ENCODE data around the gene SLC6A13. TPM values are rescaled to one million over a fixed set of nuclear protein-coding genes. Genes with fewer than 3 reads are reported as not detected.

The SLC6A13 gene
- total RNA-seq, 1 experiment from 2014 or later, result 3.5 TPM

- Mint-ChIP-seq H3K36me3 (ENCODE audit: insufficient read depth, unreplicated experiment) (no peaks in the 10 kb centered on the region), H3K4me3 (ENCODE audit: low read depth, unreplicated experiment) (no peak overlapping the region), H3K27me3 (ENCODE audit: unreplicated experiment) (no peaks in the 10 kb centered on the region), H3K9me3 (ENCODE audit: low read depth, unreplicated experiment) (no peaks in the 10 kb centered on the region), H3K4me1 (ENCODE audit: low read depth, unreplicated experiment) (no peaks in the 10 kb centered on the region), H3K27ac (ENCODE audit: unreplicated experiment) (no peak overlapping the region)
- TF ChIP-seq, protein P1, sequence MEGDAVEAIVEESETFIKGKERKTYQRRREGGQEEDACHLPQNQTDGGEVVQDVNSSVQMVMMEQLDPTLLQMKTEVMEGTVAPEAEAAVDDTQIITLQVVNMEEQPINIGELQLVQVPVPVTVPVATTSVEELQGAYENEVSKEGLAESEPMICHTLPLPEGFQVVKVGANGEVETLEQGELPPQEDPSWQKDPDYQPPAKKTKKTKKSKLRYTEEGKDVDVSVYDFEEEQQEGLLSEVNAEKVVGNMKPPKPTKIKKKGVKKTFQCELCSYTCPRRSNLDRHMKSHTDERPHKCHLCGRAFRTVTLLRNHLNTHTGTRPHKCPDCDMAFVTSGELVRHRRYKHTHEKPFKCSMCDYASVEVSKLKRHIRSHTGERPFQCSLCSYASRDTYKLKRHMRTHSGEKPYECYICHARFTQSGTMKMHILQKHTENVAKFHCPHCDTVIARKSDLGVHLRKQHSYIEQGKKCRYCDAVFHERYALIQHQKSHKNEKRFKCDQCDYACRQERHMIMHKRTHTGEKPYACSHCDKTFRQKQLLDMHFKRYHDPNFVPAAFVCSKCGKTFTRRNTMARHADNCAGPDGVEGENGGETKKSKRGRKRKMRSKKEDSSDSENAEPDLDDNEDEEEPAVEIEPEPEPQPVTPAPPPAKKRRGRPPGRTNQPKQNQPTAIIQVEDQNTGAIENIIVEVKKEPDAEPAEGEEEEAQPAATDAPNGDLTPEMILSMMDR (IDR thresholded peaks at IDR 0.05; ENCODE audit: unreplicated experiment), result no peak
- intact Hi-C loops (cut with micrococcal nuclease; ENCODE audit: unreplicated experiment), result no loop called here
- CTCF ChIA-PET, result no interaction called here
- DNase-seq, result no peak
- no TSS peak for BruUV-seq (replicated peaks)
These were observed 26.1 kb upstream of the SLC6A13 start for GRCh38 chr12:288687-289086.

DNA sequence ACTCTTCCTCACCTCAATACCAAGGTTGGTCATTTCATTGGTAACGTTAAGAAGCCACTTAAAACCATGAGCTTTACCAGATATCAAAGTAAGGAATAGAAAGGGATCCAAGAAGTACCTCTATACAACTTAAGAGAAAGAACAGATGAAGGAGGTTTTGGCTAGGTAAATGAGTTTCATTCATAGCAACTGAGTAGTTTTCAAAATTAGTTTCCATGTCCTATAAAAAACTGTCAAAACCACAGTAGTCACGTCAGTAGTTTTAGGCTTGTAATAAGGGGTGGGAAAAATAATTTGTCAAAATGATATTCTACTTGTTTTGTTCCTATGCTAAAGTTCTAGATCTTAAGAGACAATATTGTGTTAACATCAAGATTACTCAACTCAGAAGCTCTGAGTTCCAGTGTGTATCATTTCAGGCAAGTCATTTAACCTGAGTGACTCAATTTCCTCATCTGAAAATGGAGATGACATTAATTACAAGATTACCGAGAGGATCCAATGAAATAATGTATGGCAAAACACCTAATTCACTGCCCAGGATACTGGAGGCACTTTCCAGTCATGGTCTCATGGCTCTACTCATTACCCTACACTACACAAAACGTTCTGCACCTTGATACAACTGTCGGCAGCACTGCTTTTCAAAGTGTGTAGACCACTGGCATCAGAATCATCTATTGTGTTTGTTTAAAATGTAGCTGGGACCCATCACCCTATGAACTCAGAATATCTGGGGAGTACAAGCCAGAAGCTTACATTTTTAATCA lies 24.1 kb upstream of the SLC6A13 start:
- no peak overlapping the region for H3K4me3 Mint-ChIP-seq (ENCODE audit: low read depth, unreplicated experiment)
- no peaks in the 10 kb centered on the region for H3K36me3 Mint-ChIP-seq (ENCODE audit: insufficient read depth, unreplicated experiment)
- no peaks in the 10 kb centered on the region for H3K27me3 Mint-ChIP-seq (ENCODE audit: unreplicated experiment)
- H3K4me1 Mint-ChIP-seq (ENCODE audit: low read depth, unreplicated experiment), result no peaks in the 10 kb centered on the region
- CTCF ChIA-PET, result interaction anchor here (0.5 to 0.8 kb wide), 2 partner anchors 103 to 110 kb away, joined by 5 to 7 read pairs; no protein-coding TSS in a partner anchor
- BruUV-seq (replicated peaks), result no TSS peak
- DNase-seq, result no peak
- no peaks in the 10 kb centered on the region for H3K9me3 Mint-ChIP-seq (ENCODE audit: low read depth, unreplicated experiment)
- intact Hi-C loops (cut with micrococcal nuclease; ENCODE audit: unreplicated experiment), result no loop called here
- H3K27ac Mint-ChIP-seq (ENCODE audit: unreplicated experiment), result no peak overlapping the region
- TF ChIP-seq, protein P1 (IDR thresholded peaks at IDR 0.05; ENCODE audit: unreplicated experiment), result no peak

DNA sequence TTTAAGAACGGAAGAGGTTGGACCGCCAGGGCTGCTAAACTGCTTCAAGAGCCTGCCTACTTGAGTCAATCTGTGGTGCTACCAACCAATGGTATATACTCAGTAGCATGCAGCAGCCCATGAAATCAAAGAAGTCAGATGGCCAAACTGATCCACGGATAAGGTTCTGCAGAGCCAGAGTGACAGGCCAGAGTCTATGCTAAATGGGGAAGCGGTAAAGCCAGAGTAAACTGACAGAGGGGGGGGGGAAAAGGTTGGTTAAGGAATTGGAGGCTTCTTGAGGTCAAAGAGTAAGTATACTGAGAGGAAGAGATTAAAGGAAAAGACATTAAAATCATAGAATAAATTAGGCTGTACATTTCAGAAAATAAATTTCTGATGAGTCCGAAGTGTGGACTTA lies 15.4 kb upstream of the SLC6A13 start:
- CTCF ChIA-PET, result no interaction called here
- BruUV-seq (replicated peaks), result no TSS peak
- Mint-ChIP-seq H3K27ac (ENCODE audit: unreplicated experiment) (no peak overlapping the region), H3K27me3 (ENCODE audit: unreplicated experiment) (no peaks in the 10 kb centered on the region), H3K4me1 (ENCODE audit: low read depth, unreplicated experiment) (no peaks in the 10 kb centered on the region), H3K4me3 (ENCODE audit: low read depth, unreplicated experiment) (no peak overlapping the region), H3K36me3 (ENCODE audit: insufficient read depth, unreplicated experiment) (no peaks in the 10 kb centered on the region), H3K9me3 (ENCODE audit: low read depth, unreplicated experiment) (peaks cover 3% of the 10 kb centered on the region)
- DNase-seq, result no peak
- TF ChIP-seq, protein P1 (IDR thresholded peaks at IDR 0.05; ENCODE audit: unreplicated experiment), result no peak
- intact Hi-C loops (cut with micrococcal nuclease; ENCODE audit: unreplicated experiment), result no loop called here

- no peaks in the 10 kb centered on the region for H3K27me3 Mint-ChIP-seq (ENCODE audit: unreplicated experiment)
- H3K36me3 Mint-ChIP-seq (ENCODE audit: insufficient read depth, unreplicated experiment), result no peaks in the 10 kb centered on the region
- intact Hi-C loops (cut with micrococcal nuclease; ENCODE audit: unreplicated experiment), result no loop called here
- H3K4me1 Mint-ChIP-seq (ENCODE audit: low read depth, unreplicated experiment), result no peaks in the 10 kb centered on the region
- peaks cover 3% of the 10 kb centered on the region for H3K9me3 Mint-ChIP-seq (ENCODE audit: low read depth, unreplicated experiment)
- no TSS peak for BruUV-seq (replicated peaks)
- DNase-seq, result no peak
- TF ChIP-seq, protein P1 (IDR thresholded peaks at IDR 0.05; ENCODE audit: unreplicated experiment), result no peak
- CTCF ChIA-PET, result no interaction called here
- H3K27ac Mint-ChIP-seq (ENCODE audit: unreplicated experiment), result no peak overlapping the region
- H3K4me3 Mint-ChIP-seq (ENCODE audit: low read depth, unreplicated experiment), result no peak overlapping the region
These were observed 13.2 kb upstream of the SLC6A13 start for GRCh38 chr12:275812-276211.

Data from Calu3 (cell line).